Astrocyte (in vitro differentiated cells and primary cell): Measurements from ENCODE around the gene TRMT61A. TPM values are rescaled to one million over a fixed set of nuclear protein-coding genes. Genes with fewer than 3 reads are reported as not detected.

ENCODE experiments used
- DNase-seq: peaks from one replicate; pipeline ENCODE4 v3.0.0-alpha.2; 2010; ENCODE audit warnings: low read depth
- FAIRE-seq: peaks from 2 replicates; lab custom pipeline; 2011; peaks lifted over from hg19 to GRCh38; lab: Jason Lieb, UNC
- H2AFZ ChIP-seq: 2 replicates; pipeline ENCODE4 v1.6.0; 2012; ENCODE audit warnings: low read depth, low read length, inconsistent platforms
- H3K27ac ChIP-seq: 2 replicates; pipeline ENCODE4 v1.5.1; 2011; ENCODE audit warnings: low read depth, low read length, inconsistent platforms
- H3K27me3 ChIP-seq: 2 replicates; pipeline ENCODE4 v1.6.0; 2011; ENCODE audit warnings: low read length, inconsistent platforms; ENCODE audit not compliant: insufficient read depth
- H3K36me3 ChIP-seq: 2 replicates; pipeline ENCODE4 v1.5.1; 2011; ENCODE audit warnings: low read length, inconsistent platforms; ENCODE audit not compliant: insufficient read depth
- H3K4me1 ChIP-seq: 2 replicates; pipeline ENCODE4 v1.5.1; 2011; ENCODE audit warnings: low read length, inconsistent platforms; ENCODE audit not compliant: insufficient read depth
- H3K4me2 ChIP-seq: 2 replicates; pipeline ENCODE4 v1.6.0; 2012; ENCODE audit warnings: low read length, inconsistent platforms
- H3K4me3 ChIP-seq: 2 replicates; pipeline ENCODE4 v1.5.1; 2011; ENCODE audit warnings: low read depth, mild to moderate bottlenecking, low read length, inconsistent platforms; ENCODE audit not compliant: insufficient read depth
- H3K79me2 ChIP-seq: 2 replicates; pipeline ENCODE4 v1.6.0; 2012; ENCODE audit warnings: mild to moderate bottlenecking, low read length, inconsistent platforms; ENCODE audit not compliant: insufficient read depth
- H3K9ac ChIP-seq: 2 replicates; pipeline ENCODE4 v1.6.0; 2012; ENCODE audit warnings: mild to moderate bottlenecking, low read length, inconsistent platforms
- H3K9me3 ChIP-seq: 2 replicates; pipeline ENCODE4 v1.5.1; 2012; ENCODE audit warnings: low read depth, mild to moderate bottlenecking, low read length, inconsistent platforms; ENCODE audit not compliant: insufficient read depth
- H4K20me1 ChIP-seq: 2 replicates; pipeline ENCODE4 v1.6.0; 2012; ENCODE audit warnings: low read length, inconsistent platforms; ENCODE audit not compliant: insufficient read depth
- H3K27ac Mint-ChIP-seq: one replicate; pipeline ENCODE4 v1.8.0; 2021; ENCODE audit warnings: mild to moderate bottlenecking, mixed read lengths; ENCODE audit not compliant: unreplicated experiment
- H3K27me3 Mint-ChIP-seq: one replicate; pipeline ENCODE4 v1.8.0; 2021; ENCODE audit warnings: low read depth, mixed read lengths; ENCODE audit not compliant: unreplicated experiment
- H3K36me3 Mint-ChIP-seq: one replicate; pipeline ENCODE4 v1.8.0; 2021; ENCODE audit warnings: low read depth, mixed read lengths; ENCODE audit not compliant: unreplicated experiment
- H3K4me1 Mint-ChIP-seq: one replicate; pipeline ENCODE4 v1.8.0; 2021; ENCODE audit warnings: low read depth, mixed read lengths; ENCODE audit not compliant: unreplicated experiment
- H3K4me3 Mint-ChIP-seq: one replicate; pipeline ENCODE4 v1.8.0; 2021; ENCODE audit warnings: mild to moderate bottlenecking, moderate library complexity, mixed read lengths; ENCODE audit not compliant: unreplicated experiment
- H3K9me3 Mint-ChIP-seq: one replicate; pipeline ENCODE4 v1.8.0; 2021; ENCODE audit warnings: mild to moderate bottlenecking, mixed read lengths; ENCODE audit not compliant: unreplicated experiment
- EZH2 ChIP-seq: IDR thresholded peaks from 2 replicates; pipeline ENCODE4 v1.6.1; 2012; ENCODE audit warnings: mild to moderate bottlenecking, low read length, inconsistent platforms; ENCODE audit not compliant: insufficient read depth
- total RNA-seq: library from RNA; stranded (reverse); gene quantifications from 2 replicates; pipeline ENCODE4 v1.2.1, GENCODE V29; 2021
- TF ChIP-seq, protein P1 (sequence below): IDR thresholded peaks from 2 replicates; pipeline ENCODE4 v1.5.1; 2011; ENCODE audit warnings: low read depth, mild to moderate bottlenecking, inconsistent platforms, low read length, moderate library complexity; ENCODE audit not compliant: insufficient read depth

The TRMT61A gene
- total RNA-seq, 1 donor from 2014 or later, result 12.4 TPM

DNA sequence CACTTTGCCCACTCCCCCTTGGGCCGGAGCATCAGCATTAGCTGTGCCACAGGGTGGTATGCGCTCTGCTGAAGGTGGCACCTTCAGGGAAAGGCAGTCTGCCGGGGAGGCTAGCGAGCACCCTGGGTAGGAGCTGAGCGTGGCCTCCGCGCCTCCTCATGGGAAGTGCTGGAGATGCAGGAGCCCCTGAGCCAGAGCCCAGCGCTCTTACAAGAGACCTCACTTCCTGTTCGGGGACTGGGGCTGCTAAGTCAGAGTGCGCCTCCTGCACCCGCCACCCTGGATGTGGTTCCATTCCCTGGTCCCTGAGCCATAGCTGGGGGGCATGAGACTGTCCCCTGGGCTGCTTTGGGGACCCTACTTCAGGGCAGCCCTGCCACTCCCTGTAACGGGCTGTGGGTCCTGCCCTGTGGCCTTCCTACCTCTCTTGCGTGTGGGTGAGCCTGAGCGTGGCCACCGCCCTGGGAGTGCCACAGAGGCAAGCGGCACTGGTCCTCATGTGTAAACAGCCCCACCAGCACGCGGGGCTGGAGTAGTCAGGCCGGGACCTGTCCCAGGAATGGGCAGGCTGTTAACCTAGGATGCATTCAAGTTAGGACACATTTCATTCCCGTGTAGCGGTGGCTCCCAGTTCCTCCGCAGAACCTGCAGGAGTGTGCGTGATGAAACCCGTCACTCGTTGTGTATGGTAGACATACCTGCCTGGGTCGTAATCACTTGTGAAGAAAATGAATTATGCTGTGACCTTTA, 53.1 kb downstream of the TRMT61A start:
- no peak for FAIRE-seq
- Histone ChIP-seq H2AFZ (no peak overlapping the region), H3K79me2 (no peaks in the 10 kb centered on the region), H3K27ac (no peak overlapping the region), H3K9me3 (no peaks in the 10 kb centered on the region), H3K36me3 (peaks cover 16% of the 10 kb centered on the region), H4K20me1 (peaks cover 26% of the 10 kb centered on the region), H3K4me1 (peaks cover 3% of the 10 kb centered on the region), H3K4me3 (no peak overlapping the region), H3K4me2 (no peak overlapping the region), H3K27me3 (no peaks in the 10 kb centered on the region), H3K9ac (no peak overlapping the region)
- H3K9me3 Mint-ChIP-seq, result no peaks in the 10 kb centered on the region
- no peak for DNase-seq
- no peak overlapping the region for H3K4me3 Mint-ChIP-seq
- no peak overlapping the region for H3K27ac Mint-ChIP-seq
- H3K36me3 Mint-ChIP-seq, result peaks cover 18% of the 10 kb centered on the region
- TF ChIP-seq EZH2, result no peak
- TF ChIP-seq, protein P1, sequence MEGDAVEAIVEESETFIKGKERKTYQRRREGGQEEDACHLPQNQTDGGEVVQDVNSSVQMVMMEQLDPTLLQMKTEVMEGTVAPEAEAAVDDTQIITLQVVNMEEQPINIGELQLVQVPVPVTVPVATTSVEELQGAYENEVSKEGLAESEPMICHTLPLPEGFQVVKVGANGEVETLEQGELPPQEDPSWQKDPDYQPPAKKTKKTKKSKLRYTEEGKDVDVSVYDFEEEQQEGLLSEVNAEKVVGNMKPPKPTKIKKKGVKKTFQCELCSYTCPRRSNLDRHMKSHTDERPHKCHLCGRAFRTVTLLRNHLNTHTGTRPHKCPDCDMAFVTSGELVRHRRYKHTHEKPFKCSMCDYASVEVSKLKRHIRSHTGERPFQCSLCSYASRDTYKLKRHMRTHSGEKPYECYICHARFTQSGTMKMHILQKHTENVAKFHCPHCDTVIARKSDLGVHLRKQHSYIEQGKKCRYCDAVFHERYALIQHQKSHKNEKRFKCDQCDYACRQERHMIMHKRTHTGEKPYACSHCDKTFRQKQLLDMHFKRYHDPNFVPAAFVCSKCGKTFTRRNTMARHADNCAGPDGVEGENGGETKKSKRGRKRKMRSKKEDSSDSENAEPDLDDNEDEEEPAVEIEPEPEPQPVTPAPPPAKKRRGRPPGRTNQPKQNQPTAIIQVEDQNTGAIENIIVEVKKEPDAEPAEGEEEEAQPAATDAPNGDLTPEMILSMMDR, result no peak
- H3K4me1 Mint-ChIP-seq, result peaks cover 2% of the 10 kb centered on the region
- H3K27me3 Mint-ChIP-seq, result no peaks in the 10 kb centered on the region

DNA sequence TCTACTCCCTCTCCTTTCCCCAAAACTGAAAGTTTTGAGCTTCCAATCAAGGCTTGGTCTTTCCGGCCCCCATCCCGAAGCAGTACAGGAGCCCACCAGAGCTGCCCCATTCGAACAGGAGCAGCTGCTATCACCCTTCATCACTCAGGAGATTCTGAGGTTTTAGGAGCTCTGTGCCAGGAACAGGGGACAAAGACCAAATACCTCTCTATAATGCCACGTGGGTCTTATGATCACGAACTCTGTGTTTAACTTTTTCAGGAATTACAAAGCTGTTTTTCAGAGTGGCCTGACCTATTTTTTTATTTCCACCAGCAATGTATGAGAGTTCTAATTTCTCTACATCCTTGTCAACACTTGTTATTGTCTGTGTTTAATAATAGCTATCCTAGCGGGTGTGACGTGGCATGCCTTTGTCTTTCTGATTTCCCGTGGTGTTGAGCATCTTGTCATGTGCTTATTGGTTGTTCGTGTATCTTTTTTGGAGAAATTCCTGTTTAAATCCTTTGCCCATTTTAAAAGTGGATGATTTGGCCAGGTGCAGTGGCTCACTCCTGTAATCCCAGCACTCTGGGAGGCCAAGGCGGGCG, 55.4 kb downstream of the TRMT61A start:
- Histone ChIP-seq H3K4me2 (no peak overlapping the region), H3K27ac (no peak overlapping the region), H2AFZ (no peak overlapping the region), H3K9ac (no peak overlapping the region), H3K27me3 (no peaks in the 10 kb centered on the region), H3K79me2 (no peaks in the 10 kb centered on the region), H4K20me1 (peaks cover 15% of the 10 kb centered on the region), H3K4me3 (no peak overlapping the region), H3K36me3 (peaks cover 12% of the 10 kb centered on the region), H3K9me3 (no peaks in the 10 kb centered on the region), H3K4me1 (no peaks in the 10 kb centered on the region)
- Mint-ChIP-seq H3K4me1 (no peaks in the 10 kb centered on the region), H3K9me3 (no peaks in the 10 kb centered on the region), H3K36me3 (peaks cover 15% of the 10 kb centered on the region), H3K27ac (no peak overlapping the region), H3K27me3 (no peaks in the 10 kb centered on the region), H3K4me3 (no peak overlapping the region)
- FAIRE-seq (no peak), DNase-seq (no peak)
- no peak for TF ChIP-seq EZH2
- TF ChIP-seq, protein P1, result no peak

Other genes starting within 250 kb of the TRMT61A start
- gene EIF5, start 195.0 kb upstream of the TRMT61A start, total RNA-seq, result 330 and 337 TPM in 2 replicates
- gene MARK3, start 143.8 kb upstream of the TRMT61A start, total RNA-seq, result 111 and 124 TPM in 2 replicates
- gene CKB, start 6.4 kb upstream of the TRMT61A start, total RNA-seq, result 174 and 178 TPM in 2 replicates
- gene BAG5, start 33.5 kb downstream of the TRMT61A start, total RNA-seq, result 32.3 and 35.2 TPM in 2 replicates
- gene COA8, start 33.8 kb downstream of the TRMT61A start, total RNA-seq, result 56.2 TPM in 2 replicates
- 226 and 238 TPM in 2 replicates for gene KLC1, start 100.0 kb downstream of the TRMT61A start, total RNA-seq
- 2.3 and 5.2 TPM in 2 replicates for gene XRCC3, start 186.3 kb downstream of the TRMT61A start, total RNA-seq
- gene ZFYVE21, start 186.6 kb downstream of the TRMT61A start, total RNA-seq, result 41.7 and 42.0 TPM in 2 replicates